Gastroesophageal sphincter (tissue), 3 donors: Measurements from ENCODE around the gene MAP2K1.

Experiments used
- CTCF ChIP-seq, 4 experiments: fragments of 200-600 bp in 2 of 4; fragments of 450-650 bp in 2 of 4; sonication (generic) in 1 of 4; IDR thresholded peaks; one replicate each; pipeline ENCODE4 v1.5.1; 2017 to 2019; ENCODE audit warnings: antibody characterized with exemption in 4 of 4, mild to moderate bottlenecking in 2 of 4, moderate library complexity in 2 of 4
- POLR2A ChIP-seq, 2 donors: fragments of 450-650 bp; IDR thresholded peaks; one replicate each; pipeline ENCODE4 v1.6.1; 2017; ENCODE audit warnings: antibody characterized with exemption in 2 of 2, mild to moderate bottlenecking in 2 of 2, moderate library complexity in 1 of 2
- POLR2AphosphoS5 ChIP-seq: sonication (generic); formaldehyde crosslinking; IDR thresholded peaks from one replicate; pipeline ENCODE4 v1.6.1; 2017; ENCODE audit warnings: antibody characterized with exemption

DNA sequence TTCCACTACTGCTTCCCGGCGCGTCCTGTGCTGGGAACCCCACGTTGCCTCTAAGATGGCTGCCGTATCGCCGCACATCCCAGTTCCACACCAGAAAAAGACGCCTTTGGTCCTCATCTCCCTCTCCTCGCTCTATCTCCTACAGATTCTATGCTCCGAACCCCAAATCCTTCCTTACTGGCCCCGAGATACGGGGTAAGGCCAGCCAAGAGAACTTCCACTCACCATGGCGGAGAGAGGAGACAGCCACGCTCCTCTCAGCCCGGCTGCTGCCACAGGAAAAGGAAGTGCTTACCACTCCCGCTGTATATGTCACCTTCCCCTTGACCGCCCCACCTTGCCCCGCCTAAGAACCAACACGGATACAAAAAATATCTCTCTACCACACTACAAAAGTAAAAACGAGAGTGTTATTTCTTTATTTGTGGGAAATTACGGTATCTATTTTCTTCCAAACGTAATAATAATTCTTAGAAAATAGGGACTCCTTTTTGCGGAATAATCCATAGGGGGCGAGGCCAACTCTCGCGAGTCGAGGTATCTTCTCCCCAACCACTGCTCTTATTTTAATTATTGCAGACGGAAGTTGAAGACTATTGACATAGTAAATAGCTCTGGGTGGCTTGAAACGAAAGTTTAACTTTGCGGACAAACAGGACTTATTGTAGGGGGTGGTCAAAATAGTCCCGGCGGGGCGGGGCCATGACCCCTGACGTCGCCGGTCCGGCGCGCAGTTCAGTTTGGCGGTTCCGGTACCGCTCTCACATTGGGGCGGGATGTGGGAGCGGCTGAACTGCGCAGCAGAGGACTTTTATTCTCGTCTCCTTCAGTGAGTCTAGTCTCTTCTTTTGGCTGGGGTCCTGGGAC is 118.1 kb downstream of the MAP2K1 start, which contains the start of the genes RPL4 and ZWILCH:
- TF ChIP-seq CTCF (IDR thresholded peaks at IDR 0.05): peak in 3 of 4 experiments; percentile 7 to 53 (median 23)
- peak; percentile 94 for TF ChIP-seq POLR2A (IDR thresholded peaks at IDR 0.05)
- TF ChIP-seq POLR2AphosphoS5: peak; percentile 99
